Activated CD4-positive, alpha-beta T cell treated with anti-CD3 and anti-CD28 coated beads for 4 hours (primary cell): ENCODE data around the gene ATP4B.

Experiments used
- DNase-seq, 2 donors: peaks; one replicate each; pipeline ENCODE4 v3.0.0-alpha.2; 2020

ATP4B gene

GRCh38 chr13:113657851-113658741, at the start of gene ATP4B:
TSS of gene ATP4B (minus strand) at chr13:113658198. CDS start at chr13:113658144, 54 bp downstream.
- DNase-seq = no peak

GRCh38 chr13:113672002-113672651, 14.1 kb upstream of the ATP4B start:
- no peak for DNase-seq

GRCh38 chr13:113671066-113672001, 13.3 kb upstream of the ATP4B start:
- no peak for DNase-seq

GRCh38 chr13:113670541-113670940, 12.5 kb upstream of the ATP4B start:
- no peak for DNase-seq

- DNase-seq = no peak
Observed at GRCh38 chr13:113669755-113670341, 11.8 kb upstream of the ATP4B start.

GRCh38 chr13:113669231-113669754, 11.3 kb upstream of the ATP4B start:
- no peak for DNase-seq

- no peak for DNase-seq
Observed at GRCh38 chr13:113668491-113668971, 10.5 kb upstream of the ATP4B start.

GRCh38 chr13:113667771-113668490, 9.9 kb upstream of the ATP4B start:
- no peak for DNase-seq

GRCh38 chr13:113666951-113667701, 9.1 kb upstream of the ATP4B start, which contains the start of gene GRK1:
TSS of gene GRK1 (plus strand) at chr13:113667219. CDS start at chr13:113667387, 168 bp downstream.
- no peak for DNase-seq

- no peak for DNase-seq
Observed at GRCh38 chr13:113666329-113666670, 8.3 kb upstream of the ATP4B start.

- no peak for DNase-seq
Observed at GRCh38 chr13:113665597-113666328, 7.8 kb upstream of the ATP4B start.

- DNase-seq = no peak
Observed at GRCh38 chr13:113664751-113665596, 7.0 kb upstream of the ATP4B start.

- DNase-seq = no peak
Observed at GRCh38 chr13:113663934-113664333, 5.9 kb upstream of the ATP4B start.

- no peak for DNase-seq
Observed at GRCh38 chr13:113661509-113661908, 3.5 kb upstream of the ATP4B start.

- DNase-seq = no peak
Observed at GRCh38 chr13:113660066-113660465, 2.1 kb upstream of the ATP4B start.

GRCh38 chr13:113659337-113659736, 1.3 kb upstream of the ATP4B start:
- no peak for DNase-seq

- no peak for DNase-seq
Observed at GRCh38 chr13:113658836-113659235, 838 bp upstream of the ATP4B start.

- no peak for DNase-seq
Observed at GRCh38 chr13:113656831-113657671, 947 bp downstream of the ATP4B start.
